K562 (cell line): ENCODE data around the gene VPS4A. TPM values are rescaled to one million over a fixed set of nuclear protein-coding genes. Genes with fewer than 3 reads are reported as not detected.
A peak's percentile ranks its signal among the peaks of the same experiment; 100 is the strongest.

Experiments
- ATAC-seq: fragments of 200-7000 bp; cut with Tn5 transposase; 3 replicates; pipeline ENCODE4 v1.9.1; 2020; ENCODE audit warnings: moderate library complexity
- BruUV-seq: library from RNA; stranded (reverse); fragments of 400-500 nt; replicated peaks from 2 replicates; lab custom pipeline; 2021; lab: Mats Ljungman, UMichigan
- CTCF ChIA-PET: fragments of 300-600 bp; formaldehyde crosslinking; extraction: SDS; loops from one replicate; lab custom pipeline; 2021; ENCODE audit warnings: low intra/inter-chr PET ratio; lab: Yijun Ruan, JAX
- POLR2A ChIA-PET: fragments of 300-600, 350-650 bp; sonication (Branson Sonifier 250); formaldehyde crosslinking; extraction: SDS; loops from one replicate; lab custom pipeline; 2021; ENCODE audit warnings: antibody characterized with exemption, inconsistent platforms; lab: Yijun Ruan, JAX
- DNase-seq, 4 experiments: peaks; one replicate each; pipeline versions ENCODE4 v3.0.0 to v3.0.0-alpha.2; 2011 to 2018; ENCODE audit warnings: low spot score in 3 of 4, mixed read lengths in 3 of 4; ENCODE audit errors: extremely low read depth in 1 of 4
- FAIRE-seq: peaks from 2 replicates; lab custom pipeline; 2011; peaks lifted over from hg19 to GRCh38; lab: Jason Lieb, UNC
- H2AFZ ChIP-seq: 2 replicates; pipeline ENCODE4 v1.6.0; 2011; ENCODE audit warnings: low read depth, low read length, control low read depth, inconsistent platforms
- H3K27ac ChIP-seq: fragments of 200-600 bp; 3 replicates; pipeline ENCODE4 v1.8.0; 2011; ENCODE audit warnings: low read depth, mild to moderate bottlenecking, control low read depth, inconsistent platforms, low read length, moderate library complexity, mixed read lengths; ENCODE audit errors: extremely low read depth
- H3K27me3 ChIP-seq, 2 experiments: fragments of 300-600 bp in 1 of 2; 2 replicates in 1 of 2; 3 replicates in 1 of 2; pipeline versions ENCODE4 v1.6.0 to v1.8.0; 2011; ENCODE audit warnings: inconsistent platforms in 2 of 2, low read length in 2 of 2, mild to moderate bottlenecking in 1 of 2, mixed read lengths in 1 of 2, moderate library complexity in 1 of 2; ENCODE audit not compliant: control insufficient read depth in 2 of 2, insufficient read depth in 2 of 2
- H3K36me3 ChIP-seq: fragments of 300-600 bp; 3 replicates; pipeline ENCODE4 v1.8.0; 2011; ENCODE audit warnings: mild to moderate bottlenecking, low read length, inconsistent platforms; ENCODE audit not compliant: control insufficient read depth, insufficient read depth
- H3K4me1 ChIP-seq, 2 experiments: fragments of 200-600 bp in 1 of 2; replicated peaks in 1 of 2; 2 replicates in 1 of 2; 3 replicates in 1 of 2; pipeline versions ENCODE4 v1.5.1 to v1.8.0; 2011; ENCODE audit warnings: inconsistent platforms in 2 of 2, low read length in 2 of 2, mild to moderate bottlenecking in 1 of 2, mixed read lengths in 1 of 2, moderate library complexity in 1 of 2; ENCODE audit not compliant: control insufficient read depth in 2 of 2, insufficient read depth in 2 of 2
- H3K4me2 ChIP-seq: 2 replicates; pipeline ENCODE4 v1.6.1; 2011; ENCODE audit warnings: low read length, control low read depth, inconsistent platforms, mixed read lengths; ENCODE audit not compliant: insufficient read depth
- H3K4me3 ChIP-seq: fragments of 200-600 bp; sonication (generic), shearing (Covaris generic); 2 replicates; pipeline ENCODE4 v1.5.1; 2016; ENCODE audit warnings: control low read depth, inconsistent platforms
- H3K79me2 ChIP-seq: fragments of 200-600 bp; 3 replicates; pipeline ENCODE4 v1.8.0; 2011; ENCODE audit warnings: low read length, inconsistent platforms; ENCODE audit not compliant: control insufficient read depth, insufficient read depth
- H3K9ac ChIP-seq, 2 experiments: 2 replicates each; pipeline versions ENCODE4 v1.6.0 to v1.6.1; 2011; ENCODE audit warnings: low read depth in 2 of 2, low read length in 2 of 2, control low read depth in 1 of 2, inconsistent platforms in 1 of 2, mild to moderate bottlenecking in 1 of 2, mixed read lengths in 1 of 2; ENCODE audit not compliant: insufficient read depth in 1 of 2
- H3K9me1 ChIP-seq: one replicate; pipeline ENCODE4 v1.6.0; 2011; ENCODE audit warnings: inconsistent platforms, mild to moderate bottlenecking, low read length, moderate library complexity; ENCODE audit not compliant: control insufficient read depth, insufficient read depth
- H3K9me3 ChIP-seq: replicated peaks from 2 replicates; pipeline ENCODE4 v1.5.1; 2011; ENCODE audit warnings: low read depth, low read length, inconsistent platforms; ENCODE audit not compliant: control insufficient read depth, insufficient read depth
- H4K20me1 ChIP-seq: replicated peaks from 2 replicates; pipeline ENCODE4 v1.6.1; 2011; ENCODE audit warnings: low read length, inconsistent platforms, mixed read lengths; ENCODE audit not compliant: control insufficient read depth, insufficient read depth
- ATF2 ChIP-seq: sonication (generic); formaldehyde crosslinking; IDR thresholded peaks from 2 replicates; pipeline ENCODE4 v1.8.1; 2022; ENCODE audit warnings: missing genetic modification reagents
- C11orf30 ChIP-seq: fragments of 450-650 bp; IDR thresholded peaks from 2 replicates; pipeline ENCODE4 v1.6.1; 2016; ENCODE audit warnings: low read depth, mild to moderate bottlenecking
- FOXM1 ChIP-seq, 2 experiments: fragments of 450-650 bp in 1 of 2; sonication (generic) in 1 of 2; formaldehyde crosslinking in 1 of 2; IDR thresholded peaks; 2 replicates each; pipeline versions ENCODE4 v1.6.1 to v1.9.0; 2017 to 2022; ENCODE audit warnings: low read depth in 2 of 2, mild to moderate bottlenecking in 2 of 2, missing genetic modification reagents in 1 of 2, moderate library complexity in 1 of 2
- MAFF ChIP-seq: IDR thresholded peaks from 2 replicates; pipeline ENCODE4 v1.6.1; 2012; ENCODE audit warnings: low read length, improper control_type of control experiment
- MNT ChIP-seq, 2 experiments: fragments of 450-650 bp; conservative IDR thresholded peaks; 2 replicates each; pipeline ENCODE4 v1.6.1; 2017; ENCODE audit warnings: mild to moderate bottlenecking in 2 of 2, moderate library complexity in 2 of 2
- STAT5A ChIP-seq: IDR thresholded peaks from 2 replicates; pipeline ENCODE4 v1.6.1; 2012; ENCODE audit warnings: low read length, inconsistent platforms, borderline replicate concordance
- TAF7 ChIP-seq: fragments of 450-650 bp; IDR thresholded peaks from 2 replicates; pipeline ENCODE4 v1.6.1; 2016; ENCODE audit warnings: missing genetic modification characterization, missing compliant biosample characterization
- TEAD4 ChIP-seq, 2 experiments: sonication (generic) in 1 of 2; formaldehyde crosslinking in 1 of 2; IDR thresholded peaks; 2 replicates each; pipeline versions ENCODE4 v1.6.1 to v1.8.0; 2012 to 2022; ENCODE audit warnings: borderline replicate concordance in 1 of 2, inconsistent platforms in 1 of 2, low read length in 1 of 2, mild to moderate bottlenecking in 1 of 2, missing genetic modification reagents in 1 of 2
- ZNF644 ChIP-seq: fragments of 200-800 bp; sonication (Bioruptor generic); IDR thresholded peaks from 2 replicates; pipeline ENCODE4 v1.6.1; 2016; ENCODE audit warnings: low read depth, missing genetic modification characterization, missing compliant biosample characterization
- WGBS: fragments of 100-300 bp; shearing (Covaris generic); methylation state at CpG from one replicate; pipeline ENCODE4 v1.1.6; 2016; ENCODE audit warnings: low coverage, mixed read lengths; ENCODE audit not compliant: insufficient coverage; ENCODE audit errors: missing lambda C conversion rate; 5-methylcytosine and 5-hydroxymethylcytosine counted together
- in situ Hi-C: fragments of 300-500 bp; cut with MboI; formaldehyde crosslinking; loops from 4 replicates; pipeline ENCODE4 v1.15.0; 2018; ENCODE audit warnings: inconsistent platforms, mixed read lengths
- intact Hi-C: fragments of 100-400 bp; cut with micrococcal nuclease; formaldehyde crosslinking; loops from 2 replicates; pipeline ENCODE4 v1.14.2; 2022
- polyA plus RNA-seq, 8 experiments: library from polyadenylated mRNA; depleted of rRNA in 4 of 8; stranded (reverse) in 5 of 8; unstranded in 3 of 8; fragments of >200 nt; fragmentation: Nextera tagmentation in 2 of 8; fragmentation: Illumina TruSeq in 1 of 8; extraction: Ambion mirVana in 2 of 8; extraction: Trizol in 1 of 8; gene quantifications; 2 replicates each; pipeline versions ENCODE4 v1.2.1 to v1.2.3, GENCODE V29; 2011 to 2014; ENCODE audit warnings: inconsistent platforms in 1 of 8, missing spikeins in 1 of 8
- total RNA-seq, 7 experiments: library from RNA; depleted of rRNA in 6 of 7; stranded (reverse); fragments of >200 nt in 6 of 7; fragmentation: Illumina TruSeq in 2 of 7; extraction: Trizol in 2 of 7; gene quantifications; 2 replicates each; pipeline versions ENCODE4 v1.2.1 to v1.2.3, GENCODE V29; 2011 to 2021; ENCODE audit warnings: low replicate concordance in 1 of 7
- TF ChIP-seq, protein P1 (sequence below): fragments of 250-450 bp; sonication (Bioruptor Pico); IDR thresholded peaks from 2 replicates; pipeline ENCODE4 v1.4.0; 2020; ENCODE audit warnings: mild to moderate bottlenecking, moderate library complexity
- TF ChIP-seq, protein P2 (sequence below): IDR thresholded peaks from 2 replicates; pipeline ENCODE4 v1.6.1; 2014; ENCODE audit warnings: antibody characterized with exemption

The VPS4A gene
- total and polyA plus RNA-seq, 9 of the 15 experiments (the other 6 are each of a cell fraction or from before 2014, with no cell fraction given) = 7.6 to 45.4 (median 29.9) TPM

GRCh38 chr16:69267633-69268032 lies 43.5 kb upstream of the VPS4A start:
- Histone ChIP-seq H3K27ac (peak overlapping the region; percentile 61), H3K4me2 (peak overlapping the region; percentile 17), H3K36me3 (peaks cover 9% of the 10 kb centered on the region; the same call in 2 of the 3 replicates), H3K9ac (peak overlapping the region in 1 of 2 experiments; percentile 24; a peak in 1 of 4 replicates), H3K9me3 (no peaks in the 10 kb centered on the region; the same call in 1 of the 2 replicates), H3K9me1 (no peaks in the 10 kb centered on the region), H3K79me2 (no peaks in the 10 kb centered on the region), H3K4me3 (no peak overlapping the region), H2AFZ (peak overlapping the region; percentile 49; the same call in 1 of the 2 replicates), H3K4me1 (peaks cover 7 to 11% of the 10 kb centered on the region in 2 experiments; a peak in 4 of 5 replicates), H4K20me1 (no peaks in the 10 kb centered on the region), H3K27me3 (no peaks in the 10 kb centered on the region)
- ChIA-PET CTCF (no interaction called here), POLR2A (interaction anchor here (0.6 to 1.2 kb wide), 3 partner anchors 11 to 94 kb away, joined by 3 to 4 read pairs (median 3); no protein-coding TSS in a partner anchor)
- FAIRE-seq = peak; percentile 89
- peak; percentile 14 to 77 (median 30) for DNase-seq
- intact Hi-C loops (no loop called here), in situ Hi-C loops (no loop called here)
- ATAC-seq = peak; percentile 89
- 3% methylated on average over 4 of the region's 4 CpGs for WGBS
- BruUV-seq = no TSS peak
- TF ChIP-seq ZNF644 (tag) = no peak
- no peak for TF ChIP-seq TAF7 (tag)
- TF ChIP-seq, protein P1, sequence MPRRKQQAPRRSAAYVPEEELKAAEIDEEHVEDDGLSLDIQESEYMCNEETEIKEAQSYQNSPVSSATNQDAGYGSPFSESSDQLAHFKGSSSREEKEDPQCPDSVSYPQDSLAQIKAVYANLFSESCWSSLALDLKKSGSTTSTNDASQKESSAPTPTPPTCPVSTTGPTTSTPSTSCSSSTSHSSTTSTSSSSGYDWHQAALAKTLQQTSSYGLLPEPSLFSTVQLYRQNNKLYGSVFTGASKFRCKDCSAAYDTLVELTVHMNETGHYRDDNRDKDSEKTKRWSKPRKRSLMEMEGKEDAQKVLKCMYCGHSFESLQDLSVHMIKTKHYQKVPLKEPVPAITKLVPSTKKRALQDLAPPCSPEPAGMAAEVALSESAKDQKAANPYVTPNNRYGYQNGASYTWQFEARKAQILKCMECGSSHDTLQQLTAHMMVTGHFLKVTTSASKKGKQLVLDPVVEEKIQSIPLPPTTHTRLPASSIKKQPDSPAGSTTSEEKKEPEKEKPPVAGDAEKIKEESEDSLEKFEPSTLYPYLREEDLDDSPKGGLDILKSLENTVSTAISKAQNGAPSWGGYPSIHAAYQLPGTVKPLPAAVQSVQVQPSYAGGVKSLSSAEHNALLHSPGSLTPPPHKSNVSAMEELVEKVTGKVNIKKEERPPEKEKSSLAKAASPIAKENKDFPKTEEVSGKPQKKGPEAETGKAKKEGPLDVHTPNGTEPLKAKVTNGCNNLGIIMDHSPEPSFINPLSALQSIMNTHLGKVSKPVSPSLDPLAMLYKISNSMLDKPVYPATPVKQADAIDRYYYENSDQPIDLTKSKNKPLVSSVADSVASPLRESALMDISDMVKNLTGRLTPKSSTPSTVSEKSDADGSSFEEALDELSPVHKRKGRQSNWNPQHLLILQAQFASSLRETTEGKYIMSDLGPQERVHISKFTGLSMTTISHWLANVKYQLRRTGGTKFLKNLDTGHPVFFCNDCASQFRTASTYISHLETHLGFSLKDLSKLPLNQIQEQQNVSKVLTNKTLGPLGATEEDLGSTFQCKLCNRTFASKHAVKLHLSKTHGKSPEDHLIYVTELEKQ (CRISPR knock-in tag) = no peak
- TF ChIP-seq MNT (conservative IDR thresholded peaks at IDR 0.05) = peak; percentile 71 to 88
- TF ChIP-seq FOXM1 (IDR thresholded peaks at IDR 0.05; ENCODE audit: low read depth) = peak; percentile 61; the same call in 1 of the 2 replicates
- no peak for TF ChIP-seq FOXM1 (CRISPR knock-in tag; IDR thresholded peaks at IDR 0.05; ENCODE audit: low read depth)
- peak; percentile 85 for TF ChIP-seq TEAD4 (IDR thresholded peaks at IDR 0.05; ENCODE audit: low read length)
- TF ChIP-seq TEAD4 (CRISPR knock-in tag; IDR thresholded peaks at IDR 0.05; ENCODE audit: borderline replicate concordance) = no peak
- peak; percentile 54; the same call in 1 of the 2 replicates for TF ChIP-seq MAFF
- no peak for TF ChIP-seq ATF2 (CRISPR knock-in tag)
- TF ChIP-seq STAT5A = 0 out of 2 replicates have a peak, but pooled peaks have one; percentile 30
- TF ChIP-seq, protein P2, sequence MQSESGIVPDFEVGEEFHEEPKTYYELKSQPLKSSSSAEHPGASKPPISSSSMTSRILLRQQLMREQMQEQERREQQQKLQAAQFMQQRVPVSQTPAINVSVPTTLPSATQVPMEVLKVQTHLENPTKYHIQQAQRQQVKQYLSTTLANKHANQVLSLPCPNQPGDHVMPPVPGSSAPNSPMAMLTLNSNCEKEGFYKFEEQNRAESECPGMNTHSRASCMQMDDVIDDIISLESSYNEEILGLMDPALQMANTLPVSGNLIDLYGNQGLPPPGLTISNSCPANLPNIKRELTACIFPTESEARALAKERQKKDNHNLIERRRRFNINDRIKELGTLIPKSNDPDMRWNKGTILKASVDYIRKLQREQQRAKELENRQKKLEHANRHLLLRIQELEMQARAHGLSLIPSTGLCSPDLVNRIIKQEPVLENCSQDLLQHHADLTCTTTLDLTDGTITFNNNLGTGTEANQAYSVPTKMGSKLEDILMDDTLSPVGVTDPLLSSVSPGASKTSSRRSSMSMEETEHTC = peak; percentile 45; the same call in 1 of the 2 replicates
- TF ChIP-seq C11orf30 = peak; percentile 73
